ENCODE data around the gene SMYD5. TPM values are rescaled to one million over a fixed set of nuclear protein-coding genes. Genes with fewer than 3 reads are reported as not detected.
A peak's percentile ranks its signal among the peaks of the same experiment; 100 is the strongest.

The SMYD5 gene
- total and polyA plus RNA-seq, 2 experiments from 2014 or later = 15.0 to 20.1 TPM

- Histone ChIP-seq H3K4me2 (ENCODE audit: unreplicated experiment) (peak within 1 kb of the TSS; percentile 95), H3K4me3 (peak within 1 kb of the TSS; percentile 95), H3K27me3 (replicated peaks; ENCODE audit: insufficient read depth) (no peaks in the 10 kb centered on the region), H2AFZ (peak within 1 kb of the TSS; percentile 91), H3K79me2 (ENCODE audit: insufficient read depth) (peaks cover 47% of the 10 kb centered on the region), H3K27ac (peak within 1 kb of the TSS; percentile 81), H3K9me3 (ENCODE audit: low read depth) (no peaks in the 10 kb centered on the region), H3K9ac (peak within 1 kb of the TSS; percentile 92), H3K9me2 (ENCODE audit: insufficient read depth) (no peaks in the 10 kb centered on the region), H3K36me3 (ENCODE audit: low read depth) (no peaks in the 10 kb centered on the region), H4K20me1 (ENCODE audit: insufficient read depth) (peaks cover 13% of the 10 kb centered on the region; the same call in 1 of the 2 replicates), H3F3A (ENCODE audit: insufficient read depth) (peaks cover 11% of the 10 kb centered on the region), H3K4me1 (ENCODE audit: insufficient read depth) (peaks cover 12% of the 10 kb centered on the region)
- WGBS, 2 experiments (ENCODE audit: low coverage in 1 of 2, low lambda C conversion rate in 2 of 2, missing lambda C conversion rate in 2 of 2) = 1 to 2% methylated on average over 51 to 64 of the region's 67 CpGs
- TF ChIP-seq EZH2phosphoT487 (IDR thresholded peaks at IDR 0.05; ENCODE audit: insufficient read depth, low read depth) (no peak), EZH2 (IDR thresholded peaks at IDR 0.05; ENCODE audit: insufficient read depth, poor library complexity, severe bottlenecking) (no peak)
- in situ Hi-C loops (cut with MboI) = no loop called here
- peak; percentile 100 for DNase-seq
These were observed 19.3 kb downstream of the SMYD5 start, which contains the start of gene PRADC1 for GRCh38 chr2:73233154-73233931. TSS of gene PRADC1 (minus strand) at chr2:73233239. CDS start at chr2:73233160, 79 bp downstream.

DNA sequence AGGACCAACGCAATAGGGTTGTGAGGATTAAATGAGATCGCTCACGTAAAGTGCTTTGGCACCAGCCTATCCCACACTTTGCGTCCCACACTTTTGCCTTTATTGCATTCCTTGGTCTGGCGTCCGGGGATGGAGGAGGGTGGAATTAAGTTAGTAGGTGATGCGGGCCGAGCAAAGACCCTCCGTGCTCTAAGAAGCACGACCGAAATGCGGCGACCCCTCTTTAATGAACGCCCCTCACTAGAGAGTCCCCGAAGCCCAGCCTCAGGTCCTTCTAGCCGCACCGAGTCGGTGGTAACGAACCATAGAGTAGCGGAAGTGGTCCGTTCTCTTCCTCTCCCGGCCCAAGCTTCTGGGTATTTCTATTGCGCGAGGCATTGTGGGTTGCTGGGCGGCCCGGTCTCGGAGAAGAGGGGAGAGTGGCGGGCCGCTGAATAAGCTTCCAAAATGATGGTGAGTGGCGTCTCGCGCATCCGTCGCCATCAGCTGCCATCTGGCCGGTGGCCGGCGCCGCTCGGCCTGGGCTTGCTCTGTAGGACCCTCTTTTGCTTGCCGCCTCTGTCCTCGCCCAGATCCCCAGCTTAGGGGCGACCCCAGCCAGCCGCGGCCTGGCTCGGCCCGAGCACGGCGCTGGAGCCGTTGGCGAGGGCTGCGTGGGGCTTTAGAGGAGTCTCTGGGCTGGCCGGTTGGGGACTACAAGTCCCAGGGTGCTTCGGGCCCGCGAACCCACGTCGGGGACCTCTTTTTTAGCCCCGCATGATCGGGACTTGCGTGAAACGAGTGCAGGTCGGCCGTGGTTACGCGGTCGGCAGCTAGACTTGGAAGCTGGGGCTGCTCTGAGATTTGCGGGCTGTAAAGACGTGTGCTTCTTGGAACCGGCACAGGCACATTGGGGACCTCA is 20.1 kb downstream of the SMYD5 start, which contains the start of gene CCT7:
Gene CCT7 (plus strand): TSS at position 377 of the 901 bp plus-strand sequence. CDS start 71 bp downstream, at position 448.
- Histone ChIP-seq H3K9me2 (ENCODE audit: insufficient read depth) (no peaks in the 10 kb centered on the region), H3K9ac (peak within 1 kb of the TSS; percentile 92), H3K4me2 (ENCODE audit: unreplicated experiment) (peak within 1 kb of the TSS; percentile 87), H2AFZ (peak within 1 kb of the TSS; percentile 91), H3K4me3 (peak within 1 kb of the TSS; percentile 95), H3K27ac (peak within 1 kb of the TSS; percentile 81), H3F3A (ENCODE audit: insufficient read depth) (peaks cover 18% of the 10 kb centered on the region), H3K9me3 (ENCODE audit: low read depth) (no peaks in the 10 kb centered on the region), H3K79me2 (ENCODE audit: insufficient read depth) (peaks cover 55% of the 10 kb centered on the region), H3K4me1 (ENCODE audit: insufficient read depth) (peaks cover 14% of the 10 kb centered on the region), H3K36me3 (ENCODE audit: low read depth) (no peaks in the 10 kb centered on the region), H4K20me1 (ENCODE audit: insufficient read depth) (peaks cover 17% of the 10 kb centered on the region; the same call in 1 of the 2 replicates), H3K27me3 (replicated peaks; ENCODE audit: insufficient read depth) (no peaks in the 10 kb centered on the region)
- 0 to 1% methylated on average over 69 of the region's 69 CpGs for WGBS, 2 experiments (ENCODE audit: low coverage in 1 of 2, low lambda C conversion rate in 2 of 2, missing lambda C conversion rate in 2 of 2)
- peak; percentile 95 for DNase-seq
- TF ChIP-seq EZH2phosphoT487 (IDR thresholded peaks at IDR 0.05; ENCODE audit: insufficient read depth, low read depth) (no peak), EZH2 (IDR thresholded peaks at IDR 0.05; ENCODE audit: insufficient read depth, poor library complexity, severe bottlenecking) (no peak)
- in situ Hi-C loops (cut with MboI) = no loop called here

- in situ Hi-C loops (cut with MboI) = no loop called here
- peaks cover 25% of the 10 kb centered on the region for H3K4me1 ChIP-seq (ENCODE audit: insufficient read depth)
- peak overlapping the region; percentile 81; the same call in 1 of the 2 replicates for H3K27ac ChIP-seq
- peak; percentile 34 for DNase-seq
- no peaks in the 10 kb centered on the region for H3K9me2 ChIP-seq (ENCODE audit: insufficient read depth)
- no peaks in the 10 kb centered on the region for H3K36me3 ChIP-seq (ENCODE audit: low read depth)
- no peak for TF ChIP-seq EZH2phosphoT487 (IDR thresholded peaks at IDR 0.05; ENCODE audit: insufficient read depth, low read depth)
- TF ChIP-seq EZH2 (IDR thresholded peaks at IDR 0.05; ENCODE audit: insufficient read depth, poor library complexity, severe bottlenecking) = no peak
- H3K4me2 ChIP-seq (ENCODE audit: unreplicated experiment) = peak overlapping the region; percentile 87
- WGBS, 2 experiments (ENCODE audit: low coverage in 1 of 2, low lambda C conversion rate in 2 of 2, missing lambda C conversion rate in 2 of 2) = 63 to 72% methylated on average over 11 of the region's 11 CpGs
- H3K9ac ChIP-seq = peak overlapping the region; percentile 92
- no peaks in the 10 kb centered on the region for H3K9me3 ChIP-seq (ENCODE audit: low read depth)
- peaks cover 21% of the 10 kb centered on the region; the same call in 1 of the 2 replicates for H4K20me1 ChIP-seq (ENCODE audit: insufficient read depth)
- H2AFZ ChIP-seq = no peak overlapping the region
- H3K4me3 ChIP-seq = peak overlapping the region; percentile 95
- peaks cover 68% of the 10 kb centered on the region for H3K79me2 ChIP-seq (ENCODE audit: insufficient read depth)
- H3K27me3 ChIP-seq (replicated peaks; ENCODE audit: insufficient read depth) = no peaks in the 10 kb centered on the region
- H3F3A ChIP-seq (ENCODE audit: insufficient read depth) = peaks cover 29% of the 10 kb centered on the region
These were observed 21.4 kb downstream of the SMYD5 start for GRCh38 chr2:73235315-73236028.
